Stimulated activated CD8-positive, alpha-beta memory T cell treated with anti-CD3 and anti-CD28 coated beads, Interleukin-15, amount 100 ng/mL, for 48 hours (primary cell): ENCODE data around the gene FBXO44.
"Not testable (repeated sequence)": the region's sequence is repeated elsewhere in the genome, so short reads cannot be mapped to it uniquely, and the experiment has no call there.

Source experiments
- DNase-seq, 2 donors: peaks; one replicate each; pipeline ENCODE4 v3.0.0-alpha.2; 2020; ENCODE audit warnings: low read depth in 2 of 2

The FBXO44 gene

GRCh38 chr1:11654137-11654938, at the start of gene FBXO44, which contains the start of gene FBXO2:
Gene FBXO44, plus strand, starts transcription at chr1:11654877. Its CDS starts 959 bp downstream, at chr1:11655836.
Gene FBXO2, minus strand, starts transcription at chr1:11654429. Its CDS starts 89 bp downstream, at chr1:11654340.
- DNase-seq, result peak in 1 of 2 donors; percentile 55

DNA sequence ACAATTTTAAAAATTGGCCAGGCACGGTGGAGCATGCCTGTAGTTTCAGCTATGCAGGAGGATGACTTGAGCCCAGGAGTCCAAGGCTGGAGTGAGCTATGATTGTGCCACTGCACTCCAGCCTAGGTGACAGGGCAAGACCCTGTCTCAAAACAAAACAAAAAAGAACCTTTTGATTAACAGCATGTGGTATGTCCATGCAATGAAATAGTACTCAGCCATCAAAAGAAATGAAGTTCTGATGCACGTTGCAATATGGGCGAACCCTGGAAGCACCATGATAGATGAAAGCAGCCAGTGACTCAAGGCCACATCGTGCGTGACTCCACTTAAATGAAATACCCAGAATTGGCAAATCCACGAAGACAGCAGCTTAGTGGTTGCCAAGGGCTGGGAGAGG, 47.9 kb upstream of the FBXO44 start:
- DNase-seq, result no peak

DNA sequence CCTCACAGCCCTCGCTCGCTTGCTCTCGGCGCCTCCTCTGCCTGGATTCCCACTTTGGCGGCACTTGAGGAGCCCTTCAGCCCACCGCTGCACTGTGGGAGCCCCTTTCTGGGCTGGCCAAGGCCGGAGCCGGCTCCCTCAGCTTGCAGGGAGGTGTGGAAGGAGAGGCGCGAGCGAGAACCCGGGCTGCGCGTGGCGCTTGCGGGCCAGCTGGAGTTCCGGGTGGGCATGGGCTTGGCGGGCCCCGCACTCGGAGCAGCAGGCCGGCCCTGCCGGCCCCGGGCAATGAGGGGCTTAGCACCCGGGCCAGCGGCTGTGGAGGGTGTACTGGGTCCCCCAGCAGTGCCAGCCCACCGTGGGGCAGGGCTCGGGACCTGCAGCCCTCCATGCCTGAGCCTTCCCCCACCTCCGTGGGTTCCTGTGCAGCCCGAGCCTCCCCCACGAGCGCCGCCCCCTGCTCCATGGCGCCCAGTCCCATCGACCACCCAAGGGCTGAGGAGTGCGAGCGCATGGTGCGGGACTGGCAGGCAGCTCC, 46.0 kb upstream of the FBXO44 start:
- not testable (repeated sequence) for DNase-seq

GRCh38 chr1:11609378-11609777, 45.3 kb upstream of the FBXO44 start:
- DNase-seq, result not testable (repeated sequence)

- DNase-seq, result no peak
Observed at GRCh38 chr1:11610629-11611180, 44.0 kb upstream of the FBXO44 start.

DNA sequence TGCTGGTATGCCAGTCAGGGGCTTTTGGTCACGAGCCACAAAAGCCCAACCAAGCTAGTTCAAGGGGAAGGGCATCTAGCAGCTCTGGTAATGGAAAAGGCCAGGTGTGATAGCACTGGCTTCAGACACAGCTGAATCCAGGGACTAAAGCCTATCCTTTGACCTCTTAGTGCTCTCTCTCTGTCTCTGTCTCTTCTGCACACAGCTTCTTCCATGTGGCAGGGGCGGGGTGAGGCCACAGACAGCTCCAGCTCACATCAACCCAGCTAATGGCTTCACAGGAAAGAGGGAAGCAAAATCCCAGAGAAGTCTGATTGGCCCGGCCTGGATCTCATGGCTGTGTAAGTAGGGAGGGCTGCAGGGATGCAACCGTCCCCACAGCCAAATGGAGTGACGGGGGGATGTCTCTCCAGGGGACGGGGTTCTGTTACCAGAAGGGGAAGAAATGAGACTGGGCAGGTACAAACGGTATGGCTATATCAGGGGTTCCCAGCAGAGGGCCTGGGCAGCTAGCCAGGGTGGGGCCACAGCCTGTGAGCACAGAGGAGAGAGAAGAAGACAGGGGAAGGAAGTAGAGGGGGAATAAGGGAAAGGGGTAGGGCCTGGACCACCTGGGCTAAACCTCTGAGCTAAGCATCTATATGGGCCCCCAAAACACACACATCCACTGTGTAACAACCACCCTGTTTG, 42.9 kb upstream of the FBXO44 start:
- DNase-seq, result no peak

DNA sequence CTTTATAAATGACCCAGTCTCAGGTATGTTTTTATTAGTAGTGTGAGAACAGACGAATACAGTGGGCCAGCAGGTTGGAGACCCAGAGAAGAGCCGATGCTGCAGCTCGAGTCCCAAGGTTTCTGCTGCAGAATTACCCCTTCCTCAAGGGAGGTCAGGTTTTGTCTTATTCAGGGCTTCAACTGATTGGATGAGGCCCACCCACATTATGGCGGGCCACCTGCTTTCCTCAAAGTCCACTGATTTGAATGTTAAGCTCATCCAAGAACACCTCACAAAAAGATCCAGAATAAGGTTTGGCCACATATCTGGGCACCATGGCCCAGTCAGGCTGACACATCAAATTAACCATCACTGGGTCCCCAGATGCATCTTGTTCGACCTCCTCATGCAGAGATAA, 41.3 kb upstream of the FBXO44 start:
- no peak for DNase-seq

DNA sequence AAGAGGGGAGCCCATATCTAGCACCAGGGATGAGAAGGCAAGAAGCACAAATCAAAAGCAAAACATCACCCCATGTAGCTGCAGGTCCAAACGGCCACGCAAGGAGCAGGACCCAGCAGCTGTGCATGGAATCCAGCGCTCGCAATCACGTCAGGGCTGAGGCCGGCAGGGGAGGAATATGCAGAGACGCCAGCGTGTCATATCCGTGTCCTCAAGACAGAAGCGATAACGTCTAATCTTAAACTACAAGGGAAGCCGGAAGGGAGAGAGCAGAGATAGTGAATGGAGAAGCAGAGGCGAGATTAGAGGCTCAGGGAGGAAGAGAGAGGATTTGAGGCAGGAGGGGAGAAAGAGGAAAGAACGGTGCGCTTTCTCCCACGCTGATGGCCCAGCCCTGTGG, 39.6 kb upstream of the FBXO44 start:
- DNase-seq, result no peak

DNA sequence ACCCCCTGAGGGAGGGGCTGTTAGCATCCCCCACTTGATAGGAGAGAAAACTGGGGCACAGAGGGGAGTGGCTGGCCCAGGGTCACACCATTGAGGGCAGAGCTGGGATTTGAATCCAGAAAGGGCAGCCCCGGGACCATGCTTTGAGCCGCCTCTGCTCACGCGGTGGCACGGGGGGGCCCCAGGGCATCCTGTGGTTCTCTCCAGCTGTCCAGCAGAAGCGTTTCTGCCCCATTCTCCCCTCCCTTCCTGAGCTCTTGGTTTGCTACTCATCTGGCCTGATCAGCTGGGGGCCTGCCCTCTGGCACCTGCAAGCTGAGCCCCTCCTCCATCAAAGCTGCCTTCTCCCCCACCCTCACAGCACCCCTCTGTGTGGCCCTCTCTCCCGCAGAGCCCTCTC, 37.9 kb upstream of the FBXO44 start:
- no peak for DNase-seq

- no peak for DNase-seq
Observed at GRCh38 chr1:11617314-11617713, 37.4 kb upstream of the FBXO44 start.

GRCh38 chr1:11617741-11618140, 36.9 kb upstream of the FBXO44 start:
- DNase-seq, result no peak

DNA sequence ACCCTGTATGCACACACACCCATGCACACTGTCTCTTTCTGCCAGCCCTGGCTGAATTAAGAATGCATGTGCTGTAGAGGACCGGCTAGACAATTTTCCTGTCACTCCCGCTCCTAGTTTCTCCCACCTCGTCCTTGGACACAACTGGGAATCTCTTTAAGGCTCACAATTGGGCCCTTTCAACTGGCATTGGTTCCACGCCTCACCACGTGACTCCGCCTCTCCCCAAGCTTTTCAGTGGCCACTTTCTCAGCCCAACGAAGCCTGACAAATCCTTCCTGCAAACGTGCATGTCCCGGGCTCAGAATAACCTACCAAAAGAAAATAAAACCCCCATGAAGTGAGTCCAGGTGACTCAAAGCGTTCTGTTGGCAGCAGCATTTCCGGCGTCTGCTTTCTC, 34.3 kb upstream of the FBXO44 start:
- no peak for DNase-seq

DNA sequence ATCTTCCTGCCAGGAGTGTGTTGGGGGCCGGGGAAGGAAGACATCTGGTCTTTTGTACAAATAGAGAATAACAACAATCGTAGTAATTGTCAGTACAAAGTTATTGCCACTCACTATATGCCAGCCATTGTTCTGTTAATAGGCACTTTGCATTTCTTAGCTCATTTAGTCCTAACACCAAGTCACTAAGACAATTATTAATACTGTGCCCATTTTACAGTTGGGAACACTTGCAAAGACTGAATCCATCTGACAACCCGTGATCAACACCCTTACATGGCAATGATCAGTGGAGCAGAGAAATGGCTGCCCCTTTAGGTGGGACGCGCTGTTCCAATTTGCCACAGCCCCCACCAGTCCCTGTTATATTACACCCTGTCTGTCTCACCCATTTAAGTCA, 33.8 kb upstream of the FBXO44 start:
- DNase-seq, result no peak

DNA sequence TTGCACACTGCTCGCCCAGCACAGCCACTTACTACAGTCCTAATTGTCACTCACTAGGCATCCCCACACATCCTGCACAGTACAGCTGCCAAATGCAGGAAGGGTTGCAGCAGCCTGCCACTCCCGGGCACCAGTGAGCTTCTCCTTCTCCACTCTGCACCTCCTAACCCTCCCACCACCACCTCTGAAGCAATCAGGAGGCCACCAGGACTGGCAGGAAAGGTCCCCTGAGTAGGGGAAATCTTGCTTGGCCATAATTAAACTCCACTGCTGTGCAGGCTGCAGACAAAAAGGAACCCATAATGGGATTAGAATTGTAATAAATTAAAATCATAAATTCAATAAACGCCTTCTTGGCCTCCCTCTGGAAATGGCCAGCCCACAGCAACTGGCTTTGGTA, 32.3 kb upstream of the FBXO44 start:
- no peak for DNase-seq

DNA sequence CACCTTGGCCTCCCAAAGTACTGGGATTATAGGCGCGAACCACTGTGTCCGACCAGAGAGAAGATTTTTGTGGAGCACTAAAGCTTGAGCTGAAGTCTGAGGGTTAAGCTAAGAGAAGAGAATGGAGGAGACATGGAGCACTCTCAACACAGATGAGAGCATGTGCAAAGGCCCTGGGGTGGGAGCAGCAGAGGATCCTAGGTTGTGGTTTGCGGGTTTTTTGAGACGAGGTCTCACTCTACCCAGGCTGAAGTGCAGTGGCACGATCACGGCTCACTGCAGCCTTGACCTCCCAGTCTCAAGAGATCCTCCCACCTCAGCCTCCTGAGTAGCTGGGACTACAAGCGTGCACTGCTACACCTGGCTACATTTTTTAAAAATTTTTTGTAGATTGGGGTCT, 31.0 kb upstream of the FBXO44 start:
- no peak for DNase-seq

DNA sequence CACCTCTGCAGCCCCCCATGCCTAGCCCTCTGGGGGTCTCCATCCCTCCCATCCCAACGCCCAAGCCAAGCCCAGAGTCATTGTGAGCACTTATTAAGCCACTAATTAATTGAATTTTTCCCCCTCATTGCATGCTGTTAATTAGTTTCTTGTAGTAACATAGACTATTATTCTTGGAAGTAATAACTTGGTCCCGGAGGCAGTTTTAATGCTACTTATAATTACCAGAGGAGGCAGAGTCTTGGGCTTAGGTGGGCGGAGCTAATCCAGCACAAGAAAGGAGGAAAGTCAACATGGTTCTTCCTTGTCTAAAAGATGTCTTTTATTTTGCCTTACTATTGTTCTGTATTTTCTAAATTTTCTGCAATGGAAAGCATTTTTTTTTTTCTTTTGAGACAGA, 28.1 kb upstream of the FBXO44 start:
- no peak for DNase-seq

- DNase-seq, result no peak
Observed at GRCh38 chr1:11628767-11629166, 25.9 kb upstream of the FBXO44 start.

DNA sequence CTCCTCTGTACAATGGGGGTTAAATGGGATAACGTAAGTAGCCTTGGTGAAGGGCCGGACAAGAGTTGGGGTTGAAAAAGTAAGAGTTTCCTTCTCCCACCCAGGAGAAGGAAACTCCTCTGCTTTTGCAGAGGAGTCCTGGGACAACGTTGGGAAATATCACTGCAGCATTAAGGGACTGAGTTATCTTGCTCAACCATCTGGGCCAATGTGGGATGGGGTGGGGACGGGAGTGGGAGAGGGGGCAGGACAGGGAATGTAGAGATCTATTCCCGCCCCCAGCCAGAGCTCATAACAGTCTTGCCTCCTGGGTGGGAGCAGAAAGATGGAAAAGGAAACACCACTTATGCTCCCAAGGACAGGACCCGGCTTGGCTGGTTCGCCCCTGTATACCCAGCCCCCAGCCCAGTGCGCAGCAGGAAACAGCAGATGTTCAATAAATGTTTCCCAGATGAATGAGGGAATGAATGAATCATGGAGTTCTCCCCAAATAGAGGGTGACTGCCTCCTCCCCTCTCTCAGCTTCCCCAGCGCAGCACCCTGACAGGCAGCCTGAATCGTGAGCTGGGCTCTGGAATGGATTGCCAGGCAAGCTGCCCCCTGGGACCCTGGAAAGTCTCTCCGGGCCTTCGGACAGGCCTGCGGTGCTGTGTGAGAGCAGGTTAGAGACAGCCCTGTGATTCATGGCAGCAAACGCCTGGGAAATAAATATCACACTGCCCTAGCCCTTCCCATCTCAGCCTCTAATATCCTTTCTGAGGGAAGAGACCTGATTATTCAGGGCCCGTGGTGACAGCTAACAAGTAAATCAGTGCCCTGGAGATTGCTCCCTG, 25.3 kb upstream of the FBXO44 start:
- no peak for DNase-seq

DNA sequence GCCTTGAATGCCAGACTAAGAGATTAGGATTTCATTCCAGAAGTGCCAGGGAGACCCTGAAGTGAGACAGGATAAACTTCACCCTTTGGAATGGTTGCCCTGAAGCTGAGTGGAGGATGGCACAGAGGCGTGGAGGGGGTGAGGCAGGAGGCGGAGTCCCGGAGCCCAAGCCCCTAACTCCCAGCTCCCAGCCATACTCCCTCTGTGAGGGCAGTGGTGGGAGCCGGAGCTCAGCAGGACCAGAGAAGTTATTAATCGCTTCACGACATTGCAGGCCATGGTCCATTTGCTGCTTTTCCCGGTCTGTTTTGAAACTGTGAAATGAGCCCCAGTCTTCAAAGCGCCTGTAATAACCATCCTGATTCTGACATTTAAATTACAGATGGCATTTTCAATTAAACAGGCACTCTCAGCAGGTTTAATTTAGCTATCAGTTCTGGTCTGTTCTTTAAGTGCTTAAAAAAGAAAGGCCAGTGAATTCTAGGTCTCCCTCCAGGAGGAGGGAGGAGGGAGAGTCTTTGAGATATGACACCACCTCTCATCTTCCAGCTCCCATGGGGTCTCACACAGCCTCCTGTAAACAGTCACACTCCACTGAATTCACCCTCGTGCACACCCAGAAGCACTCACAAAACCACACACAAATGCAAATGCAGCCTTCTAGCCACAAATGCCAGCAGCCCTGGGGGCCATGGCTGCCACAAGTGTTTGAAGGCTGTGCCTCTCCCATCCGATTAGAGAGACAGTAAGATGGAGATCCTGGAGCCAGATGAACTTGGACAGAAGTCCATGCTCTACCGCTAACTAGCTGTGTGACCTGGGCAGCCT, 20.1 kb upstream of the FBXO44 start:
- no peak for DNase-seq

DNA sequence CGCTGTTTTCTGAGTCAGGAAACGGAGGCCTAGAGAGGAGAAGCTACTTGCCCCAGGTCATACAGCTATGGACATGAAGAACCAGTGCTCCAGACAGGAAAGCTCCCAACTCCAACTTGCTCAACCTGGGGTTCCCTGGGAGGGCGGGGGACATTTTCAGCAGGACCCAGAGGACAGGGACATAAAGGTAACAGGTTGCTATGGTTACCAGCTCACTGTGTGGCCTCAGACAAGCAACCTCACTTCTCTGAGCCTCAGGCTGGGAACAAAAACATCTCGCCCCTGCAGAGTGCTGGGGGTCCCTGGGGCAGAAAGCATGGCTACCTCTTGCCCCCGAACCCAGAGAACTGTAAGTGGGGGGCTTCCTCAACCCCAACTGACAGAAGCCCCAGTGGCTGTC, 16.6 kb upstream of the FBXO44 start:
- no peak for DNase-seq

DNA sequence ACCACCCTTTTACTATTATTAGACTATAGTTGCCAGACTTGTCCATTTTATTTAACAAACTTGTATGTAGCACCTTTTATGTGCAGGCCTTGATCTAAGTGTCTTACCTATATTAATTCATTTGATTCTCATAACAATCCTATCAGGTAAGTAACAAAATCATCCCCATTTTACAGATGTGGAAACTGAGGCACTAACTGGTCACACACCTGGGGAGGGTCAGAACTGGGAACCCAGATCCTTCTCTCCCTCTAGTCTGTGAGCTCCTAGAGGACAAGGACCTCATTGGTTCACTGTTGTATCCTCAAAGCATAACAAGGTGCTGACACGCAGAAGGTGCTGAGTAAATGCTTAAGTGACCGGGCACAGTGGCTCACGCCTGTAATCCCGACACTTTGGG, 15.3 kb upstream of the FBXO44 start:
- no peak for DNase-seq
